ENCODE measurements around the gene MUC5AC.

- TF ChIP-seq, protein P1, sequence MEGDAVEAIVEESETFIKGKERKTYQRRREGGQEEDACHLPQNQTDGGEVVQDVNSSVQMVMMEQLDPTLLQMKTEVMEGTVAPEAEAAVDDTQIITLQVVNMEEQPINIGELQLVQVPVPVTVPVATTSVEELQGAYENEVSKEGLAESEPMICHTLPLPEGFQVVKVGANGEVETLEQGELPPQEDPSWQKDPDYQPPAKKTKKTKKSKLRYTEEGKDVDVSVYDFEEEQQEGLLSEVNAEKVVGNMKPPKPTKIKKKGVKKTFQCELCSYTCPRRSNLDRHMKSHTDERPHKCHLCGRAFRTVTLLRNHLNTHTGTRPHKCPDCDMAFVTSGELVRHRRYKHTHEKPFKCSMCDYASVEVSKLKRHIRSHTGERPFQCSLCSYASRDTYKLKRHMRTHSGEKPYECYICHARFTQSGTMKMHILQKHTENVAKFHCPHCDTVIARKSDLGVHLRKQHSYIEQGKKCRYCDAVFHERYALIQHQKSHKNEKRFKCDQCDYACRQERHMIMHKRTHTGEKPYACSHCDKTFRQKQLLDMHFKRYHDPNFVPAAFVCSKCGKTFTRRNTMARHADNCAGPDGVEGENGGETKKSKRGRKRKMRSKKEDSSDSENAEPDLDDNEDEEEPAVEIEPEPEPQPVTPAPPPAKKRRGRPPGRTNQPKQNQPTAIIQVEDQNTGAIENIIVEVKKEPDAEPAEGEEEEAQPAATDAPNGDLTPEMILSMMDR (IDR thresholded peaks at IDR 0.05), result no peak
- no peak for TF ChIP-seq ZFX (IDR thresholded peaks at IDR 0.05; ENCODE audit: borderline replicate concordance)
Observed at GRCh38 chr11:1177771-1178090, 20.0 kb downstream of the MUC5AC start.
